Heart left ventricle (tissue), 16 donors: ENCODE results near the gene DNAJC6. TPM values are rescaled to one million over a fixed set of nuclear protein-coding genes. Genes with fewer than 3 reads are reported as not detected.

Source experiments
- ATAC-seq, 4 donors: fragments of 200-7000 bp; cut with Tn5 transposase; one replicate each; pipeline ENCODE4 v1.9.1; 2020 to 2022; ENCODE audit warnings: moderate library complexity in 4 of 4, mild to moderate bottlenecking in 3 of 4, moderate number of reproducible peaks in 1 of 4
- DNase-seq, 5 donors: peaks; one replicate each; pipeline ENCODE4 v3.0.0-alpha.2; 2020
- H3K27ac ChIP-seq, 12 donors: fragments of 200-600 bp; sonication (generic) in 4 of 12; one replicate each; pipeline versions ENCODE4 v1.5.0 to v1.8.0; 2016 to 2022; ENCODE audit warnings: mild to moderate bottlenecking in 2 of 12
- H3K27me3 ChIP-seq, 9 donors: fragments of 200-600 bp; sonication (generic) in 2 of 9; one replicate each; pipeline versions ENCODE4 v1.5.1 to v1.8.0; 2016 to 2022; ENCODE audit warnings: mild to moderate bottlenecking in 3 of 9
- H3K36me3 ChIP-seq, 9 donors: fragments of 200-600 bp; sonication (generic) in 2 of 9; one replicate each; pipeline versions ENCODE4 v1.5.0 to v1.8.0; 2018 to 2022; ENCODE audit warnings: mild to moderate bottlenecking in 2 of 9
- H3K4me1 ChIP-seq, 12 donors: fragments of 200-600 bp; sonication (generic) in 4 of 12; one replicate each; pipeline versions ENCODE4 v1.5.0 to v1.8.0; 2016 to 2022; ENCODE audit warnings: mild to moderate bottlenecking in 3 of 12
- H3K4me3 ChIP-seq, 12 donors: fragments of 200-600 bp; sonication (generic) in 4 of 12; one replicate each; pipeline versions ENCODE4 v1.5.0 to v1.8.0; 2017 to 2022; ENCODE audit warnings: mild to moderate bottlenecking in 9 of 12, moderate library complexity in 4 of 12
- H3K9me3 ChIP-seq, 12 donors: fragments of 200-600 bp; sonication (generic) in 4 of 12; one replicate each; pipeline versions ENCODE4 v1.5.0 to v1.8.0; 2016 to 2022; ENCODE audit warnings: mild to moderate bottlenecking in 1 of 12
- POLR2A ChIP-seq, 2 donors: fragments of 450-650 bp; IDR thresholded peaks; one replicate each; pipeline ENCODE4 v1.6.1; 2017; ENCODE audit warnings: antibody characterized with exemption in 2 of 2, mild to moderate bottlenecking in 2 of 2, moderate library complexity in 2 of 2
- WGBS, 4 donors: extraction: QIAGEN DNeasy Blood & Tissue Kit in 2 of 4; methylation state at CpG; one replicate each; pipeline versions ENCODE4 v1.1.5 to v1.1.7; 2013 to 2018; 5-methylcytosine and 5-hydroxymethylcytosine counted together
- intact Hi-C, 10 donors: fragments of 100-400 bp; cut with DNase I; formaldehyde crosslinking; loops; one replicate each; pipeline versions ENCODE4 v1.11.1 to v1.14.2; 2022
- polyA plus RNA-seq, 2 donors: library from polyadenylated mRNA; stranded (reverse); fragments of 200-250 nt; gene quantifications; one replicate each; pipeline ENCODE4 v1.2.3, GENCODE V29; 2013
- total RNA-seq, 9 donors: library from RNA; depleted of rRNA in 2 of 9; stranded (reverse); fragments of >200 nt in 2 of 9; fragmentation: NEBNext Ultra II Directional in 3 of 9; extraction: Animal tissue kit (Norgen Biotek cat#: 25700) in 3 of 9; gene quantifications; one replicate each; pipeline versions ENCODE4 v1.1.0 to v1.2.4, GENCODE V29; 2016 to 2023
- TF ChIP-seq, protein P1 (sequence below), 12 donors: fragments of 200-600 bp; sonication (generic) in 4 of 12; IDR thresholded peaks; one replicate each; pipeline versions ENCODE4 v1.5.0 to v1.8.0; 2018 to 2022; ENCODE audit warnings: antibody characterized with exemption in 12 of 12, mild to moderate bottlenecking in 5 of 12
- donor health status: ischemic (EF 13 %, LVEDD 7.1; RV severe dilation, severe dysfunction).
- donor health status: healthy with polysubstance abuse.
- donor health status: DM: no; HTN: yes; CAD: no.
- donor health status: DM: no; HTN: no; CAD: no.
- donor health status: ischemic (EF 25% LVEDD 6.9; RV normal size, moderate dysfunction).
- donor health status: ischemic (EF 25% LVEDD 5.7; RV mildly dilated, moderate dysfunction).
- donor health status: healthy.
- donor health status: DM: yes; HTN: yes; CAD: no.
- donor health status: ischemic (EF 35%, LVEDD 5.7; RV mildly dilated, moderate dysfunction).
- donor health status: nonischemic (EF 11% LVEDD 7.7; RV severe dilation, severe dysfunction).
- donor health status: DM: yes; HTN: yes; CAD: no.
- donor health status: PGD.
- donor health status: ischemic (EF 29% LVEDD 5.4; RV normal size, mild dysfunction).
- donor health status: nonischemic (EF 23%, LVEDD 6.1; RV moderate dilation, normal function).

Gene DNAJC6
- total and polyA plus RNA-seq, 11 donors = 0.50 to 14.1 (median 8.5) TPM

DNA sequence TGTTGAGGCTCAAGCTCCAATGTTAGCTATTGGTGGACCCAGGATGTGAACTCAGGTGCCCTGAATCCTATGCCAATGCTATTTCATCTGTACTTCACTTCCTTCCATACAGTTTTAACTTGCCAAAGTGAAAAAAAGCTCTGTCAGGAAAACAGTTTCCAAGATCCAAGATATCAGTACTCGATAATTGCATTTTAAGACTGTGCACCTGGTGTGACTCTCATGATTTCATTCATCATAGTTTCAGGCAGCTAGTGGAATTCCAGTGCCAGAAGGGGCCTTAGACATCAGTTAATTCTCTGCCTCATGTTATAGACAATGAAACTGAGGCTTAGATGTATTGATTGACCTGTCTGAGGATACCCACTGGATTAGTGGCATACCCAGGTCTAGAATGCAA lies 84.6 kb downstream of the DNAJC6 start:
- H3K4me3 ChIP-seq = no peak overlapping the region
- WGBS, 4 donors = 66 to 88% (median 70%) methylated on average over 1 of the region's 1 CpG
- peaks cover 0 to 28% (median 0%) of the 10 kb centered on the region in 9 donors for H3K36me3 ChIP-seq
- TF ChIP-seq, protein P1, sequence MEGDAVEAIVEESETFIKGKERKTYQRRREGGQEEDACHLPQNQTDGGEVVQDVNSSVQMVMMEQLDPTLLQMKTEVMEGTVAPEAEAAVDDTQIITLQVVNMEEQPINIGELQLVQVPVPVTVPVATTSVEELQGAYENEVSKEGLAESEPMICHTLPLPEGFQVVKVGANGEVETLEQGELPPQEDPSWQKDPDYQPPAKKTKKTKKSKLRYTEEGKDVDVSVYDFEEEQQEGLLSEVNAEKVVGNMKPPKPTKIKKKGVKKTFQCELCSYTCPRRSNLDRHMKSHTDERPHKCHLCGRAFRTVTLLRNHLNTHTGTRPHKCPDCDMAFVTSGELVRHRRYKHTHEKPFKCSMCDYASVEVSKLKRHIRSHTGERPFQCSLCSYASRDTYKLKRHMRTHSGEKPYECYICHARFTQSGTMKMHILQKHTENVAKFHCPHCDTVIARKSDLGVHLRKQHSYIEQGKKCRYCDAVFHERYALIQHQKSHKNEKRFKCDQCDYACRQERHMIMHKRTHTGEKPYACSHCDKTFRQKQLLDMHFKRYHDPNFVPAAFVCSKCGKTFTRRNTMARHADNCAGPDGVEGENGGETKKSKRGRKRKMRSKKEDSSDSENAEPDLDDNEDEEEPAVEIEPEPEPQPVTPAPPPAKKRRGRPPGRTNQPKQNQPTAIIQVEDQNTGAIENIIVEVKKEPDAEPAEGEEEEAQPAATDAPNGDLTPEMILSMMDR (IDR thresholded peaks at IDR 0.05) = no peak
- no peak for TF ChIP-seq POLR2A (IDR thresholded peaks at IDR 0.05)
- no peaks in the 10 kb centered on the region for H3K27me3 ChIP-seq
- no peak overlapping the region for H3K27ac ChIP-seq
- no peaks in the 10 kb centered on the region for H3K4me1 ChIP-seq
- DNase-seq (no peak), ATAC-seq (no peak)
- intact Hi-C loops = no loop called here
- H3K9me3 ChIP-seq = no peaks in the 10 kb centered on the region

GRCh38 chr1:65395887-65396612 lies 86.7 kb downstream of the DNAJC6 start:
- Histone ChIP-seq H3K36me3 (peaks cover 0 to 14% (median 0%) of the 10 kb centered on the region in 9 donors), H3K4me3 (no peak overlapping the region), H3K27ac (no peak overlapping the region), H3K4me1 (no peaks in the 10 kb centered on the region), H3K27me3 (no peaks in the 10 kb centered on the region), H3K9me3 (no peaks in the 10 kb centered on the region)
- intact Hi-C loops = no loop called here
- ATAC-seq (no peak), DNase-seq (no peak)
- WGBS, 4 donors = 86 to 90% (median 88%) methylated on average over 3 of the region's 3 CpGs
- no peak for TF ChIP-seq POLR2A (IDR thresholded peaks at IDR 0.05)
- TF ChIP-seq, protein P1 (IDR thresholded peaks at IDR 0.05) = no peak

- TF ChIP-seq, protein P1 (IDR thresholded peaks at IDR 0.05) = no peak
- TF ChIP-seq POLR2A (IDR thresholded peaks at IDR 0.05) = no peak
- DNase-seq (no peak), ATAC-seq (no peak)
- intact Hi-C loops = no loop called here
- WGBS, 4 donors = 94 to 99% (median 97%) methylated on average over 1 of the region's 1 CpG
- Histone ChIP-seq H3K36me3 (peaks cover 0 to 20% (median 0%) of the 10 kb centered on the region in 9 donors), H3K4me3 (no peak overlapping the region), H3K4me1 (no peaks in the 10 kb centered on the region), H3K27ac (no peak overlapping the region), H3K27me3 (no peaks in the 10 kb centered on the region), H3K9me3 (no peaks in the 10 kb centered on the region)
Observed at GRCh38 chr1:65398083-65398482, 88.7 kb downstream of the DNAJC6 start.

- DNase-seq = no peak
- no peaks in the 10 kb centered on the region for H3K9me3 ChIP-seq
- intact Hi-C loops = no loop called here
- no peaks in the 10 kb centered on the region for H3K4me1 ChIP-seq
- WGBS, 4 donors = 90 to 96% (median 92%) methylated on average over 1 of the region's 1 CpG
- ATAC-seq = no peak
- H3K4me3 ChIP-seq = no peak overlapping the region
- H3K27me3 ChIP-seq = no peaks in the 10 kb centered on the region
- TF ChIP-seq, protein P1 (IDR thresholded peaks at IDR 0.05) = no peak
- no peak for TF ChIP-seq POLR2A (IDR thresholded peaks at IDR 0.05)
- peaks cover 0 to 24% (median 0%) of the 10 kb centered on the region in 9 donors for H3K36me3 ChIP-seq
- H3K27ac ChIP-seq = no peak overlapping the region
Observed at GRCh38 chr1:65399003-65399402, 89.7 kb downstream of the DNAJC6 start.
